Measurements from ENCODE around the gene RRP12.
"Not testable (repeated sequence)": the region's sequence is repeated elsewhere in the genome, so short reads cannot be mapped to it uniquely, and the experiment has no call there.

Gene RRP12

GRCh38 chr10:97427571-97428179 is 26.5 kb upstream of the RRP12 start:
- H3K27me3 ChIP-seq (ENCODE audit: control insufficient read depth, insufficient read depth, low read length), result no peaks in the 10 kb centered on the region
- H3K4me1 ChIP-seq (ENCODE audit: control insufficient read depth, insufficient read depth, low read length), result peaks cover 17% of the 10 kb centered on the region
- no peak overlapping the region for H3K9ac ChIP-seq (ENCODE audit: low read length)

GRCh38 chr10:97426776-97427570 is 25.8 kb upstream of the RRP12 start:
- H3K4me1 ChIP-seq (ENCODE audit: control insufficient read depth, insufficient read depth, low read length), result peaks cover 17% of the 10 kb centered on the region

More at GRCh38 chr10:97427571-97428179, 26.5 kb upstream of the RRP12 start:
- Histone ChIP-seq H3K36me3 (ENCODE audit: control insufficient read depth, insufficient read depth, low read length) (no peaks in the 10 kb centered on the region), H3K9me3 (ENCODE audit: control insufficient read depth, low read length) (no peaks in the 10 kb centered on the region), H3K4me3 (ENCODE audit: low read length) (peak overlapping the region; percentile 64)

GRCh38 chr10:97425964-97426775 is 25.0 kb upstream of the RRP12 start, which contains the start of gene PGAM1:
PGAM1 (plus strand) TSS chr10:97426191; CDS start chr10:97426308, 117 bp downstream.
- Histone ChIP-seq H3K27me3 (ENCODE audit: control insufficient read depth, insufficient read depth, low read length) (no peaks in the 10 kb centered on the region), H3K36me3 (ENCODE audit: control insufficient read depth, insufficient read depth, low read length) (no peaks in the 10 kb centered on the region), H3K9ac (ENCODE audit: low read length) (peak within 1 kb of the TSS; percentile 73), H3K9me3 (ENCODE audit: control insufficient read depth, low read length) (no peaks in the 10 kb centered on the region), H3K4me3 (ENCODE audit: low read length) (peak within 1 kb of the TSS; percentile 77), H3K4me1 (ENCODE audit: control insufficient read depth, insufficient read depth, low read length) (peaks cover 17% of the 10 kb centered on the region)

More at GRCh38 chr10:97426776-97427570, 25.8 kb upstream of the RRP12 start:
- Histone ChIP-seq H3K9me3 (ENCODE audit: control insufficient read depth, low read length) (no peaks in the 10 kb centered on the region), H3K27me3 (ENCODE audit: control insufficient read depth, insufficient read depth, low read length) (no peaks in the 10 kb centered on the region), H3K4me3 (ENCODE audit: low read length) (peak overlapping the region; percentile 64), H3K36me3 (ENCODE audit: control insufficient read depth, insufficient read depth, low read length) (no peaks in the 10 kb centered on the region), H3K9ac (ENCODE audit: low read length) (peak overlapping the region; percentile 67)

- not testable (repeated sequence) for H3K27me3 ChIP-seq (ENCODE audit: control insufficient read depth, insufficient read depth, low read length); H3K9ac ChIP-seq (ENCODE audit: low read length); H3K9me3 ChIP-seq (ENCODE audit: control insufficient read depth, low read length); H3K4me3 ChIP-seq (ENCODE audit: low read length); H3K36me3 ChIP-seq (ENCODE audit: control insufficient read depth, insufficient read depth, low read length)
- peaks cover 20% of the 10 kb centered on the region for H3K4me1 ChIP-seq (ENCODE audit: control insufficient read depth, insufficient read depth, low read length)
Measured at GRCh38 chr10:97423757-97424098, 22.6 kb upstream of the RRP12 start.

GRCh38 chr10:97416565-97416964 is 15.4 kb upstream of the RRP12 start:
- Histone ChIP-seq H3K4me1 (ENCODE audit: control insufficient read depth, insufficient read depth, low read length) (peaks cover 5% of the 10 kb centered on the region), H3K36me3 (ENCODE audit: control insufficient read depth, insufficient read depth, low read length) (no peaks in the 10 kb centered on the region), H3K9me3 (ENCODE audit: control insufficient read depth, low read length) (no peaks in the 10 kb centered on the region), H3K4me3 (ENCODE audit: low read length) (no peak overlapping the region), H3K9ac (ENCODE audit: low read length) (no peak overlapping the region), H3K27me3 (ENCODE audit: control insufficient read depth, insufficient read depth, low read length) (no peaks in the 10 kb centered on the region)

- Histone ChIP-seq H3K27me3 (ENCODE audit: control insufficient read depth, insufficient read depth, low read length) (no peaks in the 10 kb centered on the region), H3K9ac (ENCODE audit: low read length) (no peak overlapping the region), H3K9me3 (ENCODE audit: control insufficient read depth, low read length) (no peaks in the 10 kb centered on the region), H3K4me3 (ENCODE audit: low read length) (no peak overlapping the region), H3K4me1 (ENCODE audit: control insufficient read depth, insufficient read depth, low read length) (peaks cover 11% of the 10 kb centered on the region), H3K36me3 (ENCODE audit: control insufficient read depth, insufficient read depth, low read length) (no peaks in the 10 kb centered on the region)
Measured at GRCh38 chr10:97412891-97413304, 11.8 kb upstream of the RRP12 start.

GRCh38 chr10:97411406-97411805 is 10.3 kb upstream of the RRP12 start:
- peaks cover 11% of the 10 kb centered on the region for H3K4me1 ChIP-seq (ENCODE audit: control insufficient read depth, insufficient read depth, low read length)
- H3K36me3 ChIP-seq (ENCODE audit: control insufficient read depth, insufficient read depth, low read length), result no peaks in the 10 kb centered on the region
- no peaks in the 10 kb centered on the region for H3K9me3 ChIP-seq (ENCODE audit: control insufficient read depth, low read length)
- H3K9ac ChIP-seq (ENCODE audit: low read length), result no peak overlapping the region
- no peak overlapping the region for H3K4me3 ChIP-seq (ENCODE audit: low read length)
- no peaks in the 10 kb centered on the region for H3K27me3 ChIP-seq (ENCODE audit: control insufficient read depth, insufficient read depth, low read length)

GRCh38 chr10:97408496-97408992 is 7.4 kb upstream of the RRP12 start:
- Histone ChIP-seq H3K9me3 (ENCODE audit: control insufficient read depth, low read length) (no peaks in the 10 kb centered on the region), H3K4me3 (ENCODE audit: low read length) (no peak overlapping the region), H3K36me3 (ENCODE audit: control insufficient read depth, insufficient read depth, low read length) (no peaks in the 10 kb centered on the region), H3K27me3 (ENCODE audit: control insufficient read depth, insufficient read depth, low read length) (no peaks in the 10 kb centered on the region), H3K9ac (ENCODE audit: low read length) (no peak overlapping the region), H3K4me1 (ENCODE audit: control insufficient read depth, insufficient read depth, low read length) (peaks cover 11% of the 10 kb centered on the region)

- H3K4me1 ChIP-seq (ENCODE audit: control insufficient read depth, insufficient read depth, low read length), result peaks cover 11% of the 10 kb centered on the region
- no peaks in the 10 kb centered on the region for H3K36me3 ChIP-seq (ENCODE audit: control insufficient read depth, insufficient read depth, low read length)
- no peak overlapping the region for H3K4me3 ChIP-seq (ENCODE audit: low read length)
- no peaks in the 10 kb centered on the region for H3K27me3 ChIP-seq (ENCODE audit: control insufficient read depth, insufficient read depth, low read length)
- H3K9me3 ChIP-seq (ENCODE audit: control insufficient read depth, low read length), result no peaks in the 10 kb centered on the region
- no peak overlapping the region for H3K9ac ChIP-seq (ENCODE audit: low read length)
Measured at GRCh38 chr10:97407952-97408248, 6.8 kb upstream of the RRP12 start.

GRCh38 chr10:97407211-97407951 is 6.2 kb upstream of the RRP12 start:
- Histone ChIP-seq H3K9me3 (ENCODE audit: control insufficient read depth, low read length) (no peaks in the 10 kb centered on the region), H3K36me3 (ENCODE audit: control insufficient read depth, insufficient read depth, low read length) (no peaks in the 10 kb centered on the region), H3K27me3 (ENCODE audit: control insufficient read depth, insufficient read depth, low read length) (no peaks in the 10 kb centered on the region), H3K4me3 (ENCODE audit: low read length) (no peak overlapping the region), H3K9ac (ENCODE audit: low read length) (no peak overlapping the region), H3K4me1 (ENCODE audit: control insufficient read depth, insufficient read depth, low read length) (peaks cover 11% of the 10 kb centered on the region)

GRCh38 chr10:97406483-97406882 is 5.3 kb upstream of the RRP12 start:
- H3K4me3 ChIP-seq (ENCODE audit: low read length); H3K9ac ChIP-seq (ENCODE audit: low read length); H3K36me3 ChIP-seq (ENCODE audit: control insufficient read depth, insufficient read depth, low read length); H3K27me3 ChIP-seq (ENCODE audit: control insufficient read depth, insufficient read depth, low read length); H3K9me3 ChIP-seq (ENCODE audit: control insufficient read depth, low read length): not testable (repeated sequence)
- peaks cover 11% of the 10 kb centered on the region for H3K4me1 ChIP-seq (ENCODE audit: control insufficient read depth, insufficient read depth, low read length)

All from mucosa of stomach (tissue), 1 donor.